OCI-LY3 (cell line): ENCODE measurements around the gene PCNX1.

ENCODE experiments used
- CTCF ChIP-seq: fragments of 200-600, 300-600 bp; sonication (generic); IDR thresholded peaks from 2 replicates; pipeline ENCODE4 v1.5.1; 2014; ENCODE audit warnings: antibody characterized with exemption, low read length, low read depth
- EZH2phosphoT487 ChIP-seq: fragments of 200-600 bp; shearing (Covaris generic); IDR thresholded peaks from 2 replicates; pipeline ENCODE4 v1.6.1; 2018; ENCODE audit warnings: antibody characterized with exemption, mixed run types, low read depth

- no peak for TF ChIP-seq CTCF
- no peak for TF ChIP-seq EZH2phosphoT487
Observed at GRCh38 chr14:70885343-70886022, 21.8 kb upstream of the PCNX1 start.
